ENCODE measurements around the gene PAPSS2. TPM values are rescaled to one million over a fixed set of nuclear protein-coding genes. Genes with fewer than 3 reads are reported as not detected.

PAPSS2 gene
- total and polyA plus RNA-seq, 2 experiments from 2014 or later = 38.3 to 58.0 TPM

DNA sequence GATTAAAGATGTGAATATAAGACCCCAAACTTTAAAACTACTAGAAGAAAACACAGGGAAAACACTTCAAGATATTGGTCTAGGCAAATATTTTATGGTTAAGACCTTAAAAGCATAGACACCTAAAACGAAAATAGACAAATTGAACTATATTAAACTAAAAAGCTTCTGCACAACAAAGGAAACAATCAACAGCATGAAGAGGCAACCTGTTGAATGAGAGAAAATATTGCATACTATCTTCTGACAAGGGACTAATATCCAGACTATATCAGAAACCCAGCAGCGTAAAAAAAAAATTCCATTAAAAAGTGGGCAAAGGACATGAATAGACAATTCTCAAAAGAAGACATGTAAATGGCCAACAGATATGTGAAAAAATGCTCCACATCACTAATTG lies 18.6 kb downstream of the PAPSS2 start:
- no peak overlapping the region for H3K4me2 ChIP-seq
- DNase-seq (ENCODE audit: low spot score) = no peak
- WGBS (ENCODE audit: low lambda C conversion rate, missing lambda C conversion rate) = 98% methylated on average over 2 of the region's 2 CpGs
- no peak overlapping the region for H2AFZ ChIP-seq
- TF ChIP-seq, protein P1, sequence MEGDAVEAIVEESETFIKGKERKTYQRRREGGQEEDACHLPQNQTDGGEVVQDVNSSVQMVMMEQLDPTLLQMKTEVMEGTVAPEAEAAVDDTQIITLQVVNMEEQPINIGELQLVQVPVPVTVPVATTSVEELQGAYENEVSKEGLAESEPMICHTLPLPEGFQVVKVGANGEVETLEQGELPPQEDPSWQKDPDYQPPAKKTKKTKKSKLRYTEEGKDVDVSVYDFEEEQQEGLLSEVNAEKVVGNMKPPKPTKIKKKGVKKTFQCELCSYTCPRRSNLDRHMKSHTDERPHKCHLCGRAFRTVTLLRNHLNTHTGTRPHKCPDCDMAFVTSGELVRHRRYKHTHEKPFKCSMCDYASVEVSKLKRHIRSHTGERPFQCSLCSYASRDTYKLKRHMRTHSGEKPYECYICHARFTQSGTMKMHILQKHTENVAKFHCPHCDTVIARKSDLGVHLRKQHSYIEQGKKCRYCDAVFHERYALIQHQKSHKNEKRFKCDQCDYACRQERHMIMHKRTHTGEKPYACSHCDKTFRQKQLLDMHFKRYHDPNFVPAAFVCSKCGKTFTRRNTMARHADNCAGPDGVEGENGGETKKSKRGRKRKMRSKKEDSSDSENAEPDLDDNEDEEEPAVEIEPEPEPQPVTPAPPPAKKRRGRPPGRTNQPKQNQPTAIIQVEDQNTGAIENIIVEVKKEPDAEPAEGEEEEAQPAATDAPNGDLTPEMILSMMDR (IDR thresholded peaks at IDR 0.05; ENCODE audit: poor library complexity) = no peak
- TF ChIP-seq EZH2 (IDR thresholded peaks at IDR 0.05; ENCODE audit: borderline replicate concordance) = no peak
- TF ChIP-seq EZH2phosphoT487 (IDR thresholded peaks at IDR 0.05; ENCODE audit: low read depth, severe bottlenecking, unreplicated experiment) = no peak
- no peaks in the 10 kb centered on the region for H3K4me1 ChIP-seq (ENCODE audit: insufficient read depth)
- H3K9me3 ChIP-seq (ENCODE audit: low read depth) = no peaks in the 10 kb centered on the region
- H3K27me3 ChIP-seq = no peaks in the 10 kb centered on the region
- no peaks in the 10 kb centered on the region for H3K9me2 ChIP-seq (replicated peaks; ENCODE audit: insufficient read depth)
- no peak overlapping the region for H3K4me3 ChIP-seq
- peaks cover 31% of the 10 kb centered on the region for H3K79me2 ChIP-seq
- no peak overlapping the region for H3K27ac ChIP-seq
- H3K36me3 ChIP-seq (replicated peaks; ENCODE audit: insufficient read depth, low read depth) = no peaks in the 10 kb centered on the region
- no peaks in the 10 kb centered on the region for H4K20me1 ChIP-seq (ENCODE audit: insufficient read depth, poor library complexity, severe bottlenecking)

DNA sequence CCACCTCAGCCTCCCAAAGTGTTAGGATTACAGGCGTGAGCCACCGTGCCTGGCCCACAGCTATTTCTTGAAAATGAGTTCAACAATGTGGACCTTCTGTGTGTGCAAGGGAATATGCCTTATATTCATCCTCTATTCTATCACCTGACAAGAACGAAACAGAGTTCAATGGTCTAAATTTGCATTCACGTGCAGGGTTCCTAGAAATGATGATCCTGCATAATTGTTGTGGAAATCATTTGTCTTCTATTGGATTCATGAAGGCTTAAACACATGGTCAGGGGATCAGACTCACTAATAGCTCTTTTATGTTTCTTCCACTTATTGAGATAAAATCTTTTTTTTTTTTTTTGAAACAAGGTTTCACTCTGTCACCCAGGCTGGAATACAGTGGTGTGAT lies 23.7 kb downstream of the PAPSS2 start:
- no peak for DNase-seq (ENCODE audit: low spot score)
- WGBS (ENCODE audit: low lambda C conversion rate, missing lambda C conversion rate) = 100% methylated on average over 4 of the region's 4 CpGs
- Histone ChIP-seq H4K20me1 (ENCODE audit: insufficient read depth, poor library complexity, severe bottlenecking) (no peaks in the 10 kb centered on the region), H3K9me2 (replicated peaks; ENCODE audit: insufficient read depth) (no peaks in the 10 kb centered on the region), H3K4me2 (no peak overlapping the region), H3K27ac (no peak overlapping the region), H3K79me2 (peaks cover 23% of the 10 kb centered on the region), H3K9me3 (ENCODE audit: low read depth) (no peaks in the 10 kb centered on the region), H3K4me1 (ENCODE audit: insufficient read depth) (no peaks in the 10 kb centered on the region), H2AFZ (no peak overlapping the region), H3K27me3 (no peaks in the 10 kb centered on the region), H3K4me3 (no peak overlapping the region), H3K36me3 (replicated peaks; ENCODE audit: insufficient read depth, low read depth) (no peaks in the 10 kb centered on the region)
- TF ChIP-seq EZH2 (IDR thresholded peaks at IDR 0.05; ENCODE audit: borderline replicate concordance) (no peak), EZH2phosphoT487 (IDR thresholded peaks at IDR 0.05; ENCODE audit: low read depth, severe bottlenecking, unreplicated experiment) (no peak)
- TF ChIP-seq, protein P1 (IDR thresholded peaks at IDR 0.05; ENCODE audit: poor library complexity) = no peak

DNA sequence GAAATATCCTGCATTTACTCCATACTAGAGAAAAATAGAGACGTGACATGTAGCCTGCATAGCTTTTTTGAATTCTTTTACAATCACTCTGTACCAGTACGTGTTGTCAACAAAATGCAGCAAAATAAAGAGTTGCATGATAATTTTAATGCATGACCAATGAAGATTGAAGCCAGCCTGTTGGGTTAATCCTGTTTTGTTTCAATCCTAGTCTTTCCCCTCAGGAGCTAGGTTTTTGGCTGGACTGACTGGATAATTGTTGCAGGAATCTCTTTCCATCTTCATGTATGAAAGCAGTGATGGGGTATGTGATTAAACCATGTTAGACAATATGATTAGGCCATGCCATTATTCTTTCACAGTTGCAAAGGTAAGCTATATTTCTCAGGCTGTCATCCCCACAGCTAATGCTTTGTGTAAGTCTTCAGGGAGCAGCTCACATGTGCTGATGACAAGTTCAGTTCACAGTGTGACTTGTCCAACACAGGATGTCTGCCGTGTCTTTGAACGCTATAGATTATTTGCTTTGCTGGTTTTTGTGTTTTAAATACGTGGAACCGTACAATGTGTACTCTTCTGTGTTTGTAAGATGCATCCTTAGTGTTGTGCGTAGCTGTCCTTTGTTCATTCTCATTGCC lies 24.4 kb downstream of the PAPSS2 start:
- Histone ChIP-seq H4K20me1 (ENCODE audit: insufficient read depth, poor library complexity, severe bottlenecking) (no peaks in the 10 kb centered on the region), H3K9me3 (ENCODE audit: low read depth) (no peaks in the 10 kb centered on the region), H3K27ac (no peak overlapping the region), H3K4me3 (no peak overlapping the region), H3K4me2 (no peak overlapping the region), H3K36me3 (replicated peaks; ENCODE audit: insufficient read depth, low read depth) (no peaks in the 10 kb centered on the region), H2AFZ (no peak overlapping the region), H3K9me2 (replicated peaks; ENCODE audit: insufficient read depth) (no peaks in the 10 kb centered on the region), H3K4me1 (ENCODE audit: insufficient read depth) (no peaks in the 10 kb centered on the region), H3K27me3 (no peaks in the 10 kb centered on the region), H3K79me2 (peaks cover 21% of the 10 kb centered on the region)
- WGBS (ENCODE audit: low lambda C conversion rate, missing lambda C conversion rate) = 78% methylated on average over 7 of the region's 7 CpGs
- TF ChIP-seq EZH2phosphoT487 (IDR thresholded peaks at IDR 0.05; ENCODE audit: low read depth, severe bottlenecking, unreplicated experiment) (no peak), EZH2 (IDR thresholded peaks at IDR 0.05; ENCODE audit: borderline replicate concordance) (no peak)
- TF ChIP-seq, protein P1 (IDR thresholded peaks at IDR 0.05; ENCODE audit: poor library complexity) = no peak
- no peak for DNase-seq (ENCODE audit: low spot score)
